Liver (tissue), 9 donors: ENCODE results near the gene TTC21A. TPM values are rescaled to one million over a fixed set of nuclear protein-coding genes. Genes with fewer than 3 reads are reported as not detected.

Experiments used
- DNase-seq: peaks from one replicate; pipeline ENCODE4 v3.0.0-alpha.2; 2017; ENCODE audit warnings: low spot score
- H3K27ac ChIP-seq, 2 donors: one replicate each; pipeline ENCODE4 v1.7.0; 2013; ENCODE audit warnings: inconsistent platforms in 2 of 2, low read length in 2 of 2, control low read depth in 1 of 2, low read depth in 1 of 2, mild to moderate bottlenecking in 1 of 2
- H3K27me3 ChIP-seq, 4 donors: one replicate each; pipeline versions ENCODE4 v1.6.1 to v1.7.0; 2013; ENCODE audit warnings: low read length in 3 of 4, inconsistent platforms in 1 of 4, mild to moderate bottlenecking in 1 of 4, moderate library complexity in 1 of 4; ENCODE audit not compliant: control insufficient read depth in 4 of 4, insufficient read depth in 4 of 4
- H3K36me3 ChIP-seq, 4 donors: one replicate each; pipeline versions ENCODE4 v1.6.1 to v1.7.0; 2013; ENCODE audit warnings: low read length in 3 of 4, mild to moderate bottlenecking in 3 of 4, low read depth in 1 of 4, moderate library complexity in 1 of 4; ENCODE audit not compliant: control insufficient read depth in 4 of 4, insufficient read depth in 3 of 4
- H3K4me1 ChIP-seq, 4 donors: one replicate each; pipeline versions ENCODE4 v1.6.1 to v1.7.0; 2013; ENCODE audit warnings: low read length in 3 of 4, mild to moderate bottlenecking in 3 of 4, moderate library complexity in 1 of 4; ENCODE audit not compliant: control insufficient read depth in 4 of 4, insufficient read depth in 4 of 4
- H3K4me3 ChIP-seq, 3 donors: one replicate each; pipeline versions ENCODE4 v1.6.1 to v1.7.0; 2013; ENCODE audit warnings: low read length in 3 of 3, control low read depth in 1 of 3, low read depth in 1 of 3, mild to moderate bottlenecking in 1 of 3
- H3K9ac ChIP-seq, 2 donors: one replicate each; pipeline ENCODE4 v1.7.0; 2013; ENCODE audit warnings: low read length in 2 of 2, mild to moderate bottlenecking in 2 of 2, moderate library complexity in 2 of 2, control low read depth in 1 of 2, low read depth in 1 of 2
- H3K9me3 ChIP-seq, 4 donors: one replicate each; pipeline versions ENCODE4 v1.6.1 to v1.7.0; 2013; ENCODE audit warnings: low read length in 3 of 4; ENCODE audit not compliant: control insufficient read depth in 4 of 4
- CTCF ChIP-seq: fragments of 150-350 bp; IDR thresholded peaks from 2 replicates; pipeline ENCODE4 v1.5.1; 2017; ENCODE audit warnings: improper control_type of control experiment, low read depth, low read length; ENCODE audit not compliant: missing input control
- EGR1 ChIP-seq, 2 donors: IDR thresholded peaks; 2 replicates each; pipeline ENCODE4 v1.6.1; 2016 to 2018; ENCODE audit warnings: antibody characterized with exemption in 2 of 2, low read depth in 2 of 2
- FOXA1 ChIP-seq: IDR thresholded peaks from 2 replicates; pipeline ENCODE4 v1.6.1; 2016; ENCODE audit warnings: antibody characterized with exemption
- FOXA2 ChIP-seq: IDR thresholded peaks from 2 replicates; pipeline ENCODE4 v1.6.1; 2016; ENCODE audit warnings: antibody characterized with exemption
- GABPA ChIP-seq, 2 donors: IDR thresholded peaks in 1 of 2; conservative IDR thresholded peaks in 1 of 2; 2 replicates each; pipeline ENCODE4 v1.6.1; 2016; ENCODE audit warnings: antibody characterized with exemption in 2 of 2, mild to moderate bottlenecking in 1 of 2, moderate library complexity in 1 of 2
- HNF4A ChIP-seq, 2 donors: conservative IDR thresholded peaks; 2 replicates each; pipeline ENCODE4 v1.6.1; 2016; ENCODE audit warnings: antibody characterized with exemption in 2 of 2, mild to moderate bottlenecking in 2 of 2
- HNF4G ChIP-seq: IDR thresholded peaks from 2 replicates; pipeline ENCODE4 v1.6.1; 2016; ENCODE audit warnings: antibody characterized with exemption
- JUND ChIP-seq, 2 donors: IDR thresholded peaks; 2 replicates each; pipeline ENCODE4 v1.6.1; 2016; ENCODE audit warnings: antibody characterized with exemption in 2 of 2
- MAX ChIP-seq: IDR thresholded peaks from 2 replicates; pipeline ENCODE4 v1.6.1; 2016; ENCODE audit warnings: antibody characterized with exemption
- NR2F2 ChIP-seq: IDR thresholded peaks from 2 replicates; pipeline ENCODE4 v1.6.1; 2016; ENCODE audit warnings: antibody characterized with exemption
- RAD21 ChIP-seq, 2 donors: IDR thresholded peaks; 2 replicates each; pipeline ENCODE4 v1.6.1; 2016; ENCODE audit warnings: antibody characterized with exemption in 2 of 2, mild to moderate bottlenecking in 2 of 2
- REST ChIP-seq: IDR thresholded peaks from 2 replicates; pipeline ENCODE4 v1.6.1; 2016; ENCODE audit warnings: antibody characterized with exemption, mild to moderate bottlenecking
- RXRA ChIP-seq, 2 donors: IDR thresholded peaks; 2 replicates each; pipeline ENCODE4 v1.6.1; 2017 to 2018; ENCODE audit warnings: antibody characterized with exemption in 2 of 2, mild to moderate bottlenecking in 1 of 2
- SP1 ChIP-seq: IDR thresholded peaks from 2 replicates; pipeline ENCODE4 v1.6.1; 2018; ENCODE audit warnings: antibody characterized with exemption, mild to moderate bottlenecking
- TAF1 ChIP-seq: conservative IDR thresholded peaks from 2 replicates; pipeline ENCODE4 v1.6.1; 2016; ENCODE audit warnings: antibody characterized with exemption, mild to moderate bottlenecking
- YY1 ChIP-seq: IDR thresholded peaks from 2 replicates; pipeline ENCODE4 v1.6.1; 2016; ENCODE audit warnings: antibody characterized with exemption, mild to moderate bottlenecking
- ZBTB33 ChIP-seq: IDR thresholded peaks from 2 replicates; pipeline ENCODE4 v1.6.1; 2016; ENCODE audit warnings: antibody characterized with exemption
- WGBS: extraction: QIAGEN DNeasy Blood & Tissue Kit; methylation state at CpG from one replicate; pipeline ENCODE4 v1.1.7; 2013; 5-methylcytosine and 5-hydroxymethylcytosine counted together
- polyA plus RNA-seq, 2 donors: library from polyadenylated mRNA; stranded (reverse) in 1 of 2; unstranded in 1 of 2; fragments of 200-250 nt in 1 of 2; fragments of >200 nt in 1 of 2; fragmentation: Nextera tagmentation in 1 of 2; extraction: Ambion mirVana in 1 of 2; gene quantifications; one replicate each; pipeline versions ENCODE4 v1.2.1 to v1.2.3, GENCODE V29; 2013 to 2015
- total RNA-seq, 2 donors: library from RNA; depleted of rRNA; stranded (reverse); fragments of >200 nt; gene quantifications; one replicate each; pipeline ENCODE4 v1.2.3, GENCODE V29; 2014
- TF ChIP-seq, protein P1 (sequence below): IDR thresholded peaks from 2 replicates; pipeline ENCODE4 v1.6.1; 2016; ENCODE audit warnings: antibody characterized with exemption
- donor health status: healthy.
- donor health status: healthy.
- donor health status: healthy.
- donor health status: healthy.
- donor health status: healthy.

The TTC21A gene
- total and polyA plus RNA-seq, 4 donors = 0.28 to 3.3 (median 1.6) TPM

- Histone ChIP-seq H3K9me3 (no peaks in the 10 kb centered on the region), H3K27me3 (no peaks in the 10 kb centered on the region), H3K27ac (peak overlapping the region; percentile 87 to 91), H3K4me1 (peaks cover 10 to 35% (median 24%) of the 10 kb centered on the region in 4 donors), H3K4me3 (no peak overlapping the region), H3K36me3 (no peaks in the 10 kb centered on the region), H3K9ac (peak overlapping the region in 1 of 2 donors; percentile 94)
- no peak for DNase-seq
- 78% methylated on average over 4 of the region's 4 CpGs for WGBS
- TF ChIP-seq JUND (IDR thresholded peaks at IDR 0.05) (no peak), HNF4G (no peak), CTCF (no peak)
Observed at GRCh38 chr3:39178553-39178952, 71.1 kb downstream of the TTC21A start.

GRCh38 chr3:39180183-39180545 is 72.7 kb downstream of the TTC21A start:
- Histone ChIP-seq H3K4me1 (peaks cover 10 to 35% (median 24%) of the 10 kb centered on the region in 4 donors), H3K4me3 (peak overlapping the region in 2 of 3 donors; percentile 30 to 60), H3K9ac (peak overlapping the region in 1 of 2 donors; percentile 20), H3K27ac (peak overlapping the region; percentile 28 to 61), H3K36me3 (no peaks in the 10 kb centered on the region), H3K27me3 (no peaks in the 10 kb centered on the region), H3K9me3 (no peaks in the 10 kb centered on the region)
- WGBS = 54% methylated on average over 3 of the region's 3 CpGs
- no peak for DNase-seq
- TF ChIP-seq REST (no peak), FOXA1 (no peak), FOXA2 (no peak), CTCF (no peak), ZBTB33 (no peak), TAF1 (no peak), HNF4G (no peak), RXRA (IDR thresholded peaks at IDR 0.05) (peak in 1 of 2 donors; percentile 21), HNF4A (conservative IDR thresholded peaks at IDR 0.05) (peak in 1 of 2 donors; percentile 62), JUND (IDR thresholded peaks at IDR 0.05) (no peak), SP1 (no peak), RAD21 (IDR thresholded peaks at IDR 0.05) (no peak), YY1 (peak; percentile 16), NR2F2 (no peak), MAX (no peak), GABPA (IDR thresholded peaks at IDR 0.05 in 1 of 2, conservative IDR thresholded peaks at IDR 0.05 in 1 of 2) (no peak), EGR1 (IDR thresholded peaks at IDR 0.05; ENCODE audit: low read depth in 2 of 2) (no peak)
- TF ChIP-seq, protein P1, sequence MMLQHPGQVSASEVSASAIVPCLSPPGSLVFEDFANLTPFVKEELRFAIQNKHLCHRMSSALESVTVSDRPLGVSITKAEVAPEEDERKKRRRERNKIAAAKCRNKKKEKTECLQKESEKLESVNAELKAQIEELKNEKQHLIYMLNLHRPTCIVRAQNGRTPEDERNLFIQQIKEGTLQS = no peak
